GM21367 (cell line): ENCODE results near the gene EVI5.
"Not testable (repeated sequence)": the region's sequence is repeated elsewhere in the genome, so short reads cannot be mapped to it uniquely, and the experiment has no call there.

ENCODE experiments used
- ATAC-seq: cut with Tn5 transposase; IDR thresholded peaks from one replicate; pipeline ENCODE4 v1.9.1; 2021; ENCODE audit not compliant: unreplicated experiment

The EVI5 gene

DNA sequence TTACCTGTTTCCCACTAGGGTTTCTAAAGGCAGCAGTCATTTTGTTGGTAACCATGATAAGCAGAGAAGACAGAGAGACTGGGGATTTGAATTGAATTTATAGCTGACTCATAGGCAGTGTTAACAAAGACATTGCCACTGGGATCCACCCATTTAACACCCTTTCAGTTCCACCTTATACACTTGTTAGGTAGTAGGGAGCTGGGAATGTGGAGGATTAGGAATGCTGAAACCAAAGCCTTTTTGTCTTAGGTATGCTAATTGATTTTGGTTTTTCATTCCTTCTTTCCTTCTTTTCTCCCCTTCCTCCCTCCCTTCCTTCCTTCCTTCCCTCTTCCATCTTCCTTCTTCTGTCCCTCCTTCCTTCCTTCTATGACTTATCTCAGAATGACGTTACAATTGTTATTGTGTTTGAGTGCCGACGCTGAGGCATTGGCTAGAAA is 7.5 kb upstream of the EVI5 start:
- no peak for ATAC-seq

DNA sequence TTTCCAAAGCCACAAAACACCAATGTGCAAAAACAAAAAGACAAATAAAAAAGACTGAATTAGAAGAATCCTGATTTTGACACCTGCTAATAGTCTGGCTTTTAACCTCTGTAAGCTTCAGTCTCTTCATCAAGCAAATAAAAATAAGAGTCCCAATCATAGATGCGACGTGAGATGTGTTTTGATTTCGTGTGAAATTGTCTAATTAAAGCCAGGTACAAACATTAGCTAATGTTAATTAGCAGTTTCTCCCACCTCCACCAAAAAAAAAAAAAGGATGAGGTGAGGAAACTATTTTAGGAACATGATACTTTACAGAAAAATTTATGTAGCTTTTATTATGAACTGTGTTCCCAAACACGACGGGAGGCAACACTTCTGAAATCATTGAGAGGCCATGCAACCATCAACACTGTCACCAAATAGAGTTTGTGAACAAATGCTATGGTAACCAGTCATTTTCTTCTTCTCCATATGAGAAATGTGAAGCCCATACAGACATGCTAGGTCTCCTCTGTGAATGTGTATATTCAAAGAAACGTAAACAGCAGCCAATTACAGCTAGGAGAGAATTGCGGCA is 6.7 kb upstream of the EVI5 start:
- ATAC-seq: no peak

DNA sequence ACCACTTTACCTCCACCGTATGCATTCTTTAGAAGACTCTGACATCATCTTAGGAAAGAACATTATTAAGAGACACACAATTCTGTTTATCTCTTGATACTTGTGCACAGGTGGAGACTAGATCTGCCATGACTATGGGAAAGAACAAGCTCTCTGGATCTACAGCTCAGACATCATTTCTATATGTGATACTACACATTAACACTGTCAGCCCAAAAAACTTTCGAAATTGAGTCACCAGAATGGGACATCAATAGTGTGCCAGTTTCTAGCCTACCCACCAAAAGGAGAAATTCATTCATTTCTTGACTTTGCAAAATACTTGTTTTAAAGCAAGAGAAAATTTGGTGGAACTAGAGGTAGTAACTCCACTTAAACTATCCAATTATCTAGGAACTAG is 6.0 kb upstream of the EVI5 start:
- no peak for ATAC-seq

DNA sequence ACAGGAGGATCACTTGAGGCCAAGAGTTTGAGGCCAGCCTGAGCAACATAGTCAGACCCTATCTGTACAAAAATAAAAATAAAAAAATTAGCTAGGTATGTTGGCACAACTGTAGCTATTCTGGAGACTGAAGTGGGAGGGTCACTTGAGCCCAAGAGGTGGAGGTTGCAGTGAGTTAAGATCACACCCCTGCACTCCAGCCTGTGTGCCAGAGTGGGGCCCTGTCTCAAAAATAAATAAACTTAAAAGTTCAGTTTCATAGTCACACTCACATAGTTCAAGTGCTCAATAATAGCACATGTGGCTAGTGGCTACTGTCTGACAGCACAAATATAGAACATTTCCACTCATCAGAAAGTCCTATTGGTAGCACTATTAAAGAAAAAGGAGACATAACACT is 5.2 kb upstream of the EVI5 start:
- no peak for ATAC-seq

DNA sequence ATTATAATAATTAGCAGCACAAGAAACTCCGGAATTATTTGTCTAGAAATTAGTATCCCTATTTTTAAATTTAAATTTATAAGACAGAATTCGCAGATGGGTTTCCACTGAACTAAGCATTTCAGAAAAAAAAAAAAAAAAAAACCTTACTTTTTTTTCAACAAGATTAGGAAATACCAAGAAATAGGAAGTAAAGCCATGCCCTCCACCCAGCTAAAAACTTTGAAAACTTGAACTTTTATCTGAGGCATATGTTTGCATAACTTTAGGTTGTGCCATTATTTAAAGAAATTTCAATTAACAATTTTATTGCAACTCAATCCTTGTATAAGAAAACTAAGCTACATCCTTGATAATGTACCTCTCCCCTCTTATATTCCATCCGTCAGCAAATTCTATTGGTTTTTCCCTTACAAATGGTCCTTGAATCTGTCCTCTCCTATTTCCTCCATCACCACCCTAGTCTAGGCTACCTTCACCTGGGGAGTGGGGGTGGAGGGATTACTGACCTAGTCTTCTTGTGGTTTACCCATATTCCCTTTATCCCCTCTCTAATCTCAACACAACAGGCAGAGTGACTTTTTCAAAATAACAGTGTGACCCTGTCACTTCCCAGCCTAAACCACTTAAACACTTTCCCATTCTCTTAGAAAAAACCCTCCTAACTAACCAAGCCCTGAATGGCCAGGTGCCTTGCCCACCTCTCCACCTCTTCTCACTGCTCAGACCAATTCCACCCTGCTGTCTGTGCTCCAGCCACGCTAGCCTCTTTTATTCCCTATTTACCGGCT is 1.4 kb upstream of the EVI5 start:
- no peak for ATAC-seq

DNA sequence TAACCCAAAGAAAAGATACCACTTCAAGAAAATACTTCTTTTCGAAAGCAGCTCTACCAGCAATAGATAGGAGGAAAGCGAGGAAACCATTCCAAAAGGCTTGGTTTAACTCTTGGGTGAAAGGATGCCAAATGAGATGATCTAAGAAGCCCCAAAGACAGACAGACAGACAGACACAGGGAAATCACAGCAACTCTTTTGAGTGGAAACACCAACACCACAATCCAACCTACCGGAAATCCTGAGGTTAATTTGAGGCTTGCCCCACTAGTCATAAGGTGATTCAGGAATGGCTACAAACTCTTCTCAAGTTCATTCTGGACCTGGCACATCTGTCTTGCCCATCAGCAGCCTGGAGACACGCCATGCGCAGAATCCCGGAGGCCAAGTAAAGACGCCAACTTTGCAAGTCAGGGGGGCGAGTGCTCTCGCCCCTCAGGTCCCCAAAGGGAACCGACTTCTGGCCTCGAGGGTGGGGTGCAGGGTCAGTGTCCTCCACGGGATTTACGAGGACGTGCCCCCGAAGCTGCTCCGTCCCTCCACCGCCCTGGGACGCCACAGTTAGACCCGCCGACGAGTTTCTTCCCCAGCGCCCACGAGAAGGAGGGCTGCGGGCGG is 778 bp downstream of the EVI5 start:
- no peak for ATAC-seq

DNA sequence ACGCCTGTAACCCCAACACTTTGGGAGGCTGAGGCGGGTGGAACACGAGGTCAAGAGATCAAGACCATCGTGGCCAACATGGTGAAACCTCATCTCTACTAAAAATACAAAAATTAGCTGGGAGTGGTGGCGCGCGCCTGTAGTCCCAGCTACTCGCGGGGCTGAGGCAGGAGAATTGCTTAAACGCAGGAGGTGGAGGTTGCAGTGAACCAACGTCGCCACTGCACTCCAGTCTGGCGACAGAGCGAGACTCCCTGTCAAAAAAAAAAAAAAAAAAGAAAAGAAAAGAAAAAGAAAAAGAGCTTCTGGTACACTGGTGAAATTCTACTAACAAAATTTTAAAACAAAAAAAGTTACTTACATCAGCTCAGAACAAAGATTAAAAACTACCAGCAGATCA is 1.4 kb downstream of the EVI5 start:
- ATAC-seq: not testable (repeated sequence)

DNA sequence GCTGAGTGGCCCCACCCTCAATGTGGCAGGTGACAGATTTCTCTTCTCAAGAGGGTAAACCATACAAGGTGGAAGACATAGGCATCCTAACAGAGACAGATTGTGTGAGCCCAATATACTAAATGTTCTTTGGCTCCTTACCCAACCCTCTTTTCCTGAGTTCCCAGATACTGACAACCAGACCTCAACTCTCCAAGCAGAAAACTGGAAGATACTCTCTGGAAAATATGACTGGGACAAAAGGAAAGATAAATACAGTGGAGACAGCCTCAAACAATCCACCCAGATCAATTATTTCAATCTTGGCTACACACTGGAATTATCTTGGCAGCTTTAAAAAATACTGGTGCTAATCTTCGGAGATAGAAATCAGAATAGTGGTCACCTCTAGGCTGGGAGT is 6.5 kb downstream of the EVI5 start:
- ATAC-seq: no peak

DNA sequence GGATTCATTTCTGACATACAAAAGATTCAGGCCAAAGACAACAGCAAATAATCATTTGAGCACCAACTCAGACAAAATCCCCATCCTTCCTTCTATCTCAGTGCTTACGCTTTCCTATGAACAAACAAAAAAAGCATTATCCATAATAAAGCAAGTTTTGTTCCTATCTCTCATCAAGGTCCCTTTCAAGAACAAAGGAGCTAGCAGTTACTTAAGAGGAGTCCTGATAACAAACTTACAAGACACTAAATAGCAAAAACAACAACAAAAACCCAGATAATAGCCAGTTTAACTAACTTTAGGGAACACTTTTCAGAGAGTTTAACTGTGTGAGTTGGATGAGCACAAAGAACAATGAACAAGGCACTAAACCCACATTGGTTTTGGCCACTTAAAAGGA is 10.5 kb downstream of the EVI5 start:
- no peak for ATAC-seq

DNA sequence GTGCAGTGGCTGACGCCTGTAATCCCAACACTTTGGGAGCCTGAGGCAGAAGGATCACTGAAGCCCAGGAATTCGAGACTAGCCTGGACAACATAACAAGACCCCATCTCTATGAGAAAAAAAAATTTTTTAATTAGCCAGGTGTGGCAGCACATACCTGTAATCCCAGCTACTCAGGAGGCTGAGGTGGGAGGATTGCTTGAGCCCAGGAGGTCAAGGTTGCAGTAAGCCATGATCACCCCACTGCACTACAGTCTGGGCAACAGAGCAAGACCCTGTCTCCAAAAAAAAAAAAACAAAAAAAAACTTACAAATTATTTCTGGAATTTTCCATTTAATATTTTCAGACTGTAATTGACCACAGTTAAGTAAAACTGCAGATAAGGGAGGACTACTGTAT is 11.2 kb downstream of the EVI5 start:
- not testable (repeated sequence) for ATAC-seq

DNA sequence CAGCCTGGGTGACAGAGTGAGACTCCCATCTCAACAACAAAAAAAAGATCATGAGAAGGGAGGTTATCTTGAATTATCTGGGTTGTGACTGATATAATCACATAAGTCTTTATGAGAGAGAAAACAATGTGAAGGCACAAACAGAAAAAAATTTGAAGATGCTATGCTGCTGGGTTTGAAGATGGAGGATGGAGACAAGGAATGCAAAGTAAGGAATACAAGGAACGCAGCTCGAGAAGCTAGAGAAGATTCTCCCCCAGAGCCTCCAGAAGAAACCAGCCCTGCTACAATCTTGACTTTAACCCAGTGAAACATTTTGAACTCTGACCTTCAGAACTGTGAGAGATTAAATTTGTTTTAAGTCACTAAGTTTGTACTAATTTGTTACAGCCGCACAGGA is 15.1 kb downstream of the EVI5 start:
- no peak for ATAC-seq

DNA sequence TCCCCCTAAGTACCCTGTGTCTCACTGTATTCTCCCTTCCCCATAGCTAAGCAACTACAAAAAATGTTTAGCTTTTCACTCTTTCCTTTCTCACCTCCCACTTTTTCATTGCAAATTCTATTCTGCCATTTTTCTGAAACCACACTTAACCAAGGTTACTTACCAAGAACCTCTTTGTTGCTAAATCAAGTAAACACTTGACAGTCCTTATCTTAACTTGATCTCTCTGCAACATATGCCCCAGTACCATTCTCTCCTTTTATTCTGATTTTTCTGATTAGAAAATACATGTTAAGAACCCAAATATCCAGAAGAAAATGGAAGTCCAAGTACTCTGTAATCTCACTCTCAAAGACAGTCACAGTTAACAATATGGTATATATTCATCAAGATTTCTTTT is 16.0 kb downstream of the EVI5 start:
- ATAC-seq: no peak

DNA sequence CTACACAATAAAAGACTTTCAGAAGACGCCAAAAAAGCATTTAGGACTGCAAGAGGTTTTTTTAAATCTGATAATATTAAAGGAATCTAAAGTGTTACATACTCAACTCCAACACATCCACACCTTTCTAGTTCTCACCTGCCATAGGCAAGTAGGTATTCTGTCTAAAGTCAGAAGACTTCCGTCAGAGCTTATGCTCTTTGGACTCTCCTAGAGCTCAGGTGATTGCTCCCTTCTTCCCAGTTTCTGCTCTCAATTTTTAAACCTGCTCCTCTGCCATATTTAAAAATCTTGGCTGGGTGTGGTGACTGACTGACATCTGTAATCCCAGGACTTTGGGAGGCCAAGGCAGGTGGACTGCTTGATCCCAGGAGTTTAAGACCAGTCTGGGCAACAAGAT is 16.6 kb downstream of the EVI5 start:
- ATAC-seq: no peak

DNA sequence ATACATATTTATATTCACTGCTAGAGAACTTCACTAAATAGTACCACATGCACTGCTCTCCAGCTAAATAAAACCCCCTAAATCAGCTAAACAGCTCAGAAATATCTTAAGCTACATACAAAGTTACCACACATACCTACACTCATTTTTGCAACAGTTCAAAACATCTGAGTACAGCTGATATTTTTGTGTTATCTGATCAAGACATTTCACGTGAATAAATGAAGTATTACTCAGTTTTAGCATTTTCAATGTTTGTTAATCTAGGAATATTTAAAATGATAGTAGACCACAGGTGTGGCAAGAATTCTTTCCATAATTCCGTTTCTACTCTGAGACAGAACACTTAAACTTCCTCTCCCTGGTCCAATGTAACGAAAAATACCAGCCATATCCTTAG is 20.8 kb downstream of the EVI5 start:
- ATAC-seq: no peak

DNA sequence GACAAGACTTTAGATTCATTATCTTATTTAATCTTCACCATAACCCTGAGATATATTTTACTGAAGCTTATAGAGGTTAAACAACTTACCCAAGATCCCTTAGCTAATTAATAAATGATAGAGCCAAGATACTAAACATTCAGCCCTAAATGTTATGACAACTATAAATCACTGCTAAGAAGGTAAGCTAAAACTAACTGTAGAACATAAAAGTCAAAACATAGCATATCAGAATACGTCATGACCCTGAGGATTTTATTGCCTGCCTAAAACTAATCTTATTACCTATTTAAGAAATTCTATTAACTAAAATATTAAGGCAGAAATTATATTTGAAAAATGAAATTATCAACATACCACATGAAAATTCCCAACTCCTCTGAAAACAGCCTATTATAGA is 22.6 kb downstream of the EVI5 start:
- ATAC-seq: no peak

DNA sequence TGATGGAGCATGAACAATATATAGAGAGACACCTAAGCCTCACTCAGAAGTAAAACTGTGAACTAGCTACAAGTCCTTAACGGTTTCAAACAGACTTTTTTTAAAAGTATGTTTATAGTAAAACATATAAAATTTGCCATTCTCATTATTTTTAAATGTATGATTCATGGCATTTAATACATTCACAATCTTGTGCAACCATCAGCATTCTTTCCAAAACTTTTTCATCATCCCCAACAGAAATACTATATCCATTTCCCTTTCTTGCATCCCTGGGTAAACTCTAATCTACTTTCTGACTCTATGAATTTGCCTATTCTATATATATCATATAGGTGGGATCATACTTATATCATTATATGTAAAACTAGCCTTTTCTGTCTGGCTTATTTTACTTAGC is 25.5 kb downstream of the EVI5 start:
- no peak for ATAC-seq

DNA sequence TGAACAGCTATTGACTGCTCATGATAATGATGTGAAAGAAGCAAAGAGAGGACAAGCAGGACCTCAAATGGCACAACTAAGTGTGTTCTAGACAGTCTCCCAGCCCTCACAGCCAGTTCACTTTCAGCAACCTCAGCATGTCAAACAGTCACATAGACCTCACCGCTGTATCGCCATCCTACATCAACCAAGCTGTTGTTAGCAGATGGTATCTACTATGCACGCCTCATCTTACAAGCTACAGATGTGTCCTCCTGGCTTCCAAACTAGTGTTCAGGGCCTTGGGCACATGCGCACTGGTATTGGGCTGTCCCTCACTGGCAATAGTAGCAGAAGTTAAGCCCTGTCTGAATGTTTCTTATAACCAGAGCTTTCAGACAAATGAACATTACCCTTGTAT is 28.4 kb downstream of the EVI5 start:
- no peak for ATAC-seq

DNA sequence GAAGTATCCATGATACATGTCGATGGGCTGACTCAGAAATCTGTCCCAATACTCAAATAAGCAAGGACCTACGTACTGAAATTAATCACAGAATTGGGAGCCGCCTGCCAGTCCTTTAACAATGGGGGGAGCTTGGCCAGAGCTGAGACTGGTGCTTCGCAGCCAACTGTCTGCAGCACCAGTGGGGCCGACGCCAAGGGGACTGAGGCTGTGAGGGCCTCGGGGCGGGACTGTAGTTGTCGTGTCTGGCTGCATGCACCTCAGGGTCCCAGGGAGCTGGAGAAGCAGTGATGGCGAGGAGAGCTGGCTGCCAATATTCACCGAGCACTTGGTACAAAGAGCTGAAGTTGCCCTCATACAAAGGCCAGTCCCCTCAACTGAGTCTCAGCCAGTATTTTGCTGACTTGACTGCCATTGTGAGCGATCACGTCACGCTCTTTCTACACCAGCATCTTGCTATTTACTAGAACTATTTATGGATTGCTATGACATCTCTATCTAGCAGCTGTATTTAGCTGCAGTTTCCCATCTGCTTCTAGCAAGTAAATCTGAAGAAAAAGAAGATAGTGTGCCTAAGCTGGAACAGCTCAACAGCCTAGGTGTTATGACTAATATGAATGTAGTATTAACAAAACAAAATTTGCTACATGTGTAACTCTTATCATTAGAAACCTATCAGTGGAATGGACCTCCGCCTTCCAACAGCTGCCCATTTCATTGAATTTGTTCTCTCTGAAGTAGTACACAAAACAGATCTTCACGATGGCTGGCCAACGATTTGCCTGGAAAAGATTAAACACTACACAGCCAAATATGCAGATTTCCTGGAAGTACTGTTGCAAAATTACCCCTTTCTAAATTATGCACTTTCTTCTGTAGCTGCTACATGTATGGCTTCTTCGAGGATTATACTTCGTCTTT is 29.1 kb downstream of the EVI5 start:
- no peak for ATAC-seq

DNA sequence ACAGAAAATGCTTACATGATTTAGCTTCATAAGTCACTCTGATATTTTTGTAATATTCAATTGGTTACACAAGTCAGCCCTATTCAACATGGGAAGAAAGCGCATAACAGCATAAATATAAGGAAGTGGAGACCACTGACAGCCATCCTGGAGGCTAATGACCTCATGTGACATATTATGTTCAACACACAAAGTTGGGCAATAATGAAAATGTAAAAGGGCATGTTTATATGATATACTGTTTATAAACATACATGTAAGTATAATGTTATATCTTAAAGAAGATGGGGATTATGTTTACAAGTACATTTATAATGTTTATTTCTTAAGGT is 30.2 kb downstream of the EVI5 start:
- ATAC-seq: no peak

DNA sequence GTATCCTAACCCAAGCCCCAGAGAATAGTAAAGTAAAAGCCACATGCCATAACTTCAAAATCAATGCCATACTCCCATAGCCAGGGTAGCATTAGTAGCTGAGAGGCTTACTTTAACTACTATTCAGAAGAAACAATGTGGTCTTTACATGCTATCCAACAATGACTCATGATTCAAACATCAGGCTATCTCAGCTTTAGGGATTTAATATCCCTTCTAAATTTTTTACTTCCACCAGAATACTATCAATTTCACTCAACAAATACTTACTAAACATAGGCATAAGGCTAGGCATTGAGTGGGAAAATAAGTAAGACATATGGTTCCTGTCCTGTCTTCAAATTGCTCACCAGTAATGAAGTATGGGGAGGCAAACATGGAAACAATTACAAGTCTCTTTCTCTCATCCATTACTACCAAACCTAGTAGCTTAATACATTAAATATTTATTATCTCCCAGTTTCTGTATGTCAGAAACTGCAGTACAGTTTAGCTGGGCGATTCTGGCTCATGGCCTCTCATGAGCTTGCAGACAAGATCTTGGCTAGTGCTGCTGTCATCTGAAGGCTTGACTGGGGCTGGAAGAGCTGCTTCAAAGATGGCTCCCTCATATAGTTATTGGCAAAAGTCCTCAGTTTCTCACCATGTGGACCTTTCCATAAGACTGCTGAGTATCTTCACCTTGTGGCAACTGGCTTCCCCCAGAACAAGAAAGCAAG is 30.7 kb downstream of the EVI5 start:
- no peak for ATAC-seq

DNA sequence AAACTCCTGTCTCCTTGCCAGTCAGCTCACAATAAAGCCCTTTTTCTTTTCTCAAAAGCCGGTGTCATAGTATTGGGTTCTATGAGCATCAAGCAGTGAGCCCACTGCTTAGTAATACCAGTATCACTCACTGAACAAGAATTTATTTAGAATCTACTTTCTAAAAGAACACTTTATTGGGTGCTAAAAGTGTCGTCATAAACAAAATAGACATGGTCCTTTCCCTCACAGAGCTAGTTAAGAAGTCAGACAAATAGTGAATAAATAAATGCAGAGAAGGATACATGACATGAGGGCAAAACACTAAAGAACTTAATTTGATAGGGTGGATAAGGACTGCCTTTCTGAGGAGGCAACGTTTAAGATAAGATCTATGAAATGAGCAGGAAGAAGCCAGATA is 32.2 kb downstream of the EVI5 start:
- ATAC-seq: no peak
